Activated naive CD8-positive, alpha-beta T cell treated with anti-CD3 and anti-CD28 coated beads, Interleukin-2, amount 50 U/mL, for 16 hours (primary cell): ENCODE measurements around the gene PKP2.

Source experiments
- DNase-seq: peaks from one replicate; pipeline ENCODE4 v3.0.0-alpha.2; 2020; ENCODE audit warnings: low read depth, low spot score

PKP2 gene

GRCh38 chr12:32896432-32897280 is at the start of gene PKP2:
TSS of gene PKP2 (minus strand) at chr12:32896777. CDS start at chr12:32896731, 46 bp downstream.
- no peak for DNase-seq

GRCh38 chr12:32944195-32944594 is 47.6 kb upstream of the PKP2 start:
- DNase-seq = no peak

GRCh38 chr12:32939801-32940200 is 43.2 kb upstream of the PKP2 start:
- no peak for DNase-seq

- no peak for DNase-seq
Observed at GRCh38 chr12:32926963-32927362, 30.4 kb upstream of the PKP2 start.

- no peak for DNase-seq
Observed at GRCh38 chr12:32926356-32926755, 29.8 kb upstream of the PKP2 start.

GRCh38 chr12:32922546-32923297 is 26.1 kb upstream of the PKP2 start:
- DNase-seq = no peak

- DNase-seq = no peak
Observed at GRCh38 chr12:32921397-32921796, 24.8 kb upstream of the PKP2 start.

GRCh38 chr12:32920506-32921085 is 24.0 kb upstream of the PKP2 start:
- no peak for DNase-seq

- DNase-seq = no peak
Observed at GRCh38 chr12:32918890-32919801, 22.6 kb upstream of the PKP2 start.

- no peak for DNase-seq
Observed at GRCh38 chr12:32917094-32917611, 20.6 kb upstream of the PKP2 start.

GRCh38 chr12:32907898-32908476 is 11.4 kb upstream of the PKP2 start:
- DNase-seq = no peak

GRCh38 chr12:32907166-32907565 is 10.6 kb upstream of the PKP2 start:
- DNase-seq = no peak

- no peak for DNase-seq
Observed at GRCh38 chr12:32906399-32907165, 10.0 kb upstream of the PKP2 start.

- DNase-seq = no peak
Observed at GRCh38 chr12:32903763-32904162, 7.2 kb upstream of the PKP2 start.

GRCh38 chr12:32903318-32903717 is 6.7 kb upstream of the PKP2 start:
- no peak for DNase-seq

- DNase-seq = no peak
Observed at GRCh38 chr12:32902287-32902997, 5.9 kb upstream of the PKP2 start.

GRCh38 chr12:32901553-32901952 is 5.0 kb upstream of the PKP2 start:
- no peak for DNase-seq

- DNase-seq = no peak
Observed at GRCh38 chr12:32897687-32898573, 1.4 kb upstream of the PKP2 start.

GRCh38 chr12:32897281-32897610 is 669 bp upstream of the PKP2 start:
- DNase-seq = no peak
